Testis (tissue), 2 donors: Measurements from ENCODE around the gene SNN.

ENCODE experiments used
- POLR2A ChIP-seq: fragments of 450-650 bp; IDR thresholded peaks from one replicate; pipeline ENCODE4 v1.6.1; 2017; ENCODE audit warnings: antibody characterized with exemption, mild to moderate bottlenecking, moderate library complexity
- TF ChIP-seq, protein P1 (sequence below), 3 experiments: fragments of 450-650 bp in 2 of 3; fragments of 200-600 bp in 1 of 3; sonication (generic) in 1 of 3; IDR thresholded peaks; one replicate each; pipeline ENCODE4 v1.5.1; 2016 to 2019; ENCODE audit warnings: antibody characterized with exemption in 3 of 3, mild to moderate bottlenecking in 2 of 3, moderate library complexity in 1 of 3

DNA sequence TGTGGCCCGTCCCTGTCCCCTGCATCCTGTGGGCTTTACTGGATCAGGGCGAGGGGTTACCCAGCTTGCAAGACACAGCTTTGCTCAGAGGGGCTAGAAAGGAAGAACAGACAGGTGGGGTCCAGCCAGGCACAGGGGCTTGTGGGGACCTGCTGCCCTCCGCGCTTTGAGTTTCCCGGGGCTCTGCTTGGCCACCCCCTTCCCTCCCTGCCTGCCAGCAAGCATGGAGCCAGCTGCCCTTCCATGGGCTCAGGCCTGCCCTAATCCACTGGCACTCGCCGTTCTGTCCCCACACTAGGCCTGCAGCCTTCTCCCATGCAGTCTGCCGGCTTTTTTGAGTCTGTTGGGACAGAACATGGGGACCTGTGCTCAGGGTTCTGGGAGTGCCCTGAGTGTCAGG lies 3.4 kb downstream of the SNN start:
- no peak for TF ChIP-seq POLR2A
- TF ChIP-seq, protein P1, sequence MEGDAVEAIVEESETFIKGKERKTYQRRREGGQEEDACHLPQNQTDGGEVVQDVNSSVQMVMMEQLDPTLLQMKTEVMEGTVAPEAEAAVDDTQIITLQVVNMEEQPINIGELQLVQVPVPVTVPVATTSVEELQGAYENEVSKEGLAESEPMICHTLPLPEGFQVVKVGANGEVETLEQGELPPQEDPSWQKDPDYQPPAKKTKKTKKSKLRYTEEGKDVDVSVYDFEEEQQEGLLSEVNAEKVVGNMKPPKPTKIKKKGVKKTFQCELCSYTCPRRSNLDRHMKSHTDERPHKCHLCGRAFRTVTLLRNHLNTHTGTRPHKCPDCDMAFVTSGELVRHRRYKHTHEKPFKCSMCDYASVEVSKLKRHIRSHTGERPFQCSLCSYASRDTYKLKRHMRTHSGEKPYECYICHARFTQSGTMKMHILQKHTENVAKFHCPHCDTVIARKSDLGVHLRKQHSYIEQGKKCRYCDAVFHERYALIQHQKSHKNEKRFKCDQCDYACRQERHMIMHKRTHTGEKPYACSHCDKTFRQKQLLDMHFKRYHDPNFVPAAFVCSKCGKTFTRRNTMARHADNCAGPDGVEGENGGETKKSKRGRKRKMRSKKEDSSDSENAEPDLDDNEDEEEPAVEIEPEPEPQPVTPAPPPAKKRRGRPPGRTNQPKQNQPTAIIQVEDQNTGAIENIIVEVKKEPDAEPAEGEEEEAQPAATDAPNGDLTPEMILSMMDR (IDR thresholded peaks at IDR 0.05) = no peak
